VCaP (cell line): ENCODE data around the gene SLC6A3.
"Not testable (repeated sequence)": the region's sequence is repeated elsewhere in the genome, so short reads cannot be mapped to it uniquely, and the experiment has no call there.

ENCODE experiments used
- H3K27ac ChIP-seq: fragments of 450-650 bp; 2 replicates; pipeline ENCODE4 v1.5.1; 2017
- TF ChIP-seq, protein P1 (sequence below): fragments of 450-650 bp; conservative IDR thresholded peaks from 2 replicates; pipeline ENCODE4 v1.5.1; 2017; ENCODE audit warnings: mild to moderate bottlenecking, moderate library complexity

The SLC6A3 gene

DNA sequence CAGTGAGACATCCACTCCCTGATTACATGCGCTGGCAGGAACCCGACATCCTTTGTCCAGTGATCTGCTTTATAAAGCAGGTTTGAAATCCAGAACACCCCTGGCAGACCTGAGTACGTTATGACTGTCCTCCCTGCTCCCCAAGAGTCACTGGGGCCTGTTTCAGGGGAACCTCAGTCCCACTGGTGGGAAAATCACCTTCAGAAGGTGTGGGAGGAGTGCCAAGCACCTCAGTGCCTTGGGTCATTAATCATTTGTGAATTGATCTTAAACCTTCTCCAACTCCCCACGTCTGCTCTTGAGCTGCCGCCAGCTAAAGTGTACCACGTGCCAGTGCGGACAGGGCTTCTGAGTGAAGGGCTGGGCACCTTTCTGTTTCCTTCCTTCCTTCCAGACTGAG, 16.2 kb downstream of the SLC6A3 start:
- H3K27ac ChIP-seq, result peak overlapping the region; percentile 72
- TF ChIP-seq, protein P1, sequence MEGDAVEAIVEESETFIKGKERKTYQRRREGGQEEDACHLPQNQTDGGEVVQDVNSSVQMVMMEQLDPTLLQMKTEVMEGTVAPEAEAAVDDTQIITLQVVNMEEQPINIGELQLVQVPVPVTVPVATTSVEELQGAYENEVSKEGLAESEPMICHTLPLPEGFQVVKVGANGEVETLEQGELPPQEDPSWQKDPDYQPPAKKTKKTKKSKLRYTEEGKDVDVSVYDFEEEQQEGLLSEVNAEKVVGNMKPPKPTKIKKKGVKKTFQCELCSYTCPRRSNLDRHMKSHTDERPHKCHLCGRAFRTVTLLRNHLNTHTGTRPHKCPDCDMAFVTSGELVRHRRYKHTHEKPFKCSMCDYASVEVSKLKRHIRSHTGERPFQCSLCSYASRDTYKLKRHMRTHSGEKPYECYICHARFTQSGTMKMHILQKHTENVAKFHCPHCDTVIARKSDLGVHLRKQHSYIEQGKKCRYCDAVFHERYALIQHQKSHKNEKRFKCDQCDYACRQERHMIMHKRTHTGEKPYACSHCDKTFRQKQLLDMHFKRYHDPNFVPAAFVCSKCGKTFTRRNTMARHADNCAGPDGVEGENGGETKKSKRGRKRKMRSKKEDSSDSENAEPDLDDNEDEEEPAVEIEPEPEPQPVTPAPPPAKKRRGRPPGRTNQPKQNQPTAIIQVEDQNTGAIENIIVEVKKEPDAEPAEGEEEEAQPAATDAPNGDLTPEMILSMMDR, result no peak

DNA sequence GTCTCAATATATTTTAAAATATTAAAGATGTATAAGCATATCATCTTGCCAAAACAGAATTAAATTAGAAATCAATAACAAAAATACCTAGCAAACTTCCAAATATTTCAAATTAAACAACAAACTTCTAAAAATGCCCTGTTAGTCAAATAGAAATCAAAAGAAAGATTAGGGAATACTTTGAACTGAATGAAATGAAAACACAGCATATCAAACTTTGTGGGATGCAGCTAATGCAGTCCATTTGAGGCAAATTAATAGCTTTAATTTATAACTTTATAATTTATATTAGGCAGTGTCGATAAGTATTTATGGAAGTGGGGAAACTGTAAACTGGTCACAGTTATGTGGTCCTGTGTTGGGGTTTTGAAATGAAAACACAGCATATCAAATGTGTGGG, 17.1 kb downstream of the SLC6A3 start:
- peak overlapping the region; percentile 72; the same call in 1 of the 2 replicates for H3K27ac ChIP-seq
- TF ChIP-seq, protein P1, result no peak

DNA sequence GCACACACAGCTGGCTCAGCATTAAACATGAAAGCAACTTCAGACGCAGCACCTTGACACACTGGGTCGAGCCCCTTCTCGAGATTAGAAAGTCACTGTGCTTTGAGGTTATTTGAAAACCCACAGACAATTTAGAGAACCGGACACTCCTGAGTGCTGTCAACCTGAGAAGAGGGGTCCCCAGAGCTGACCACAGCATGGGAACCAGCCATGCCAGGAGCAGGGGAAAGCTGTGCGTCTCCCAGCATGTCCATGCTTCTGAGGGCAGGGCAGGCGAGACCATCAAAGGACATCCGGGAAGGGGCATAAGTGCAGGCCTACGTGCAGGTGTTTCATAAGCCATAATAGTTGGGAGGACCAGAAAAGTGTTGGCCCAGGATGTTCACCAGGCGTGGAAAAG, 20.5 kb downstream of the SLC6A3 start:
- no peak overlapping the region for H3K27ac ChIP-seq
- TF ChIP-seq, protein P1, result no peak

DNA sequence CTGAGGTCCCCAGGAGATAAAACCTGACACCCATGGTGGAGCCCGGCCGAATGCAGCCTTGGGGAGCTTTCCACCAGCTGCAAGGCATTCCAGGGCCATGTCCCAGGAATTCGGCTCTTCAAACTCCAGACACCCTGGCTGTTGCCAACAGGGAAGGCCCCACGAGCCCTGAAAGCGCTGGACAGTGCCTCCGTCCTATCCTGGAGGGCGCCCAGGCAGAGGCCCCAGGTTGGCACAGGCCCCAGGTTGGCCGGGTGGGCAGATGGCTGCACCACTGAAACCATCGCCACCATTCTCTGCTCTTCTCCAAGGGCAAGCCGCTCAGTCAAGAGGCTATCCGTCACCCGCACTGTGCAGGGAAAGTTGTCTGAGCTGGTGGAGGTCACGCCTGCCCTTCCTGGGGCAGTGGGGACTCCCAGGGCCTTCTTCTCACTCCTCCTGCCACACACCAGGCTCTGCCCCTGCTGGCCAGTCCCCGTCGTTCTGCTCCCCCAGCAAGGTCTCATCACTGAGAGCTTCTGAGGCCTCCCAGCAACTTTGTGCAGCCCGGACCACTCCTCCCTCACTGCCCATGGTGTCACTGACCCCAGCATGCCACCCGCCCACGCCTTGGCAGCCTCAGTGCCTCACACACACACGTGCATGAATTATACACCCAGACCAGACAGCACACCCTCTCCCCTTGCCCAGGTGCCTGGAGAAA, 21.2 kb downstream of the SLC6A3 start:
- H3K27ac ChIP-seq, result no peak overlapping the region
- TF ChIP-seq, protein P1, result no peak

DNA sequence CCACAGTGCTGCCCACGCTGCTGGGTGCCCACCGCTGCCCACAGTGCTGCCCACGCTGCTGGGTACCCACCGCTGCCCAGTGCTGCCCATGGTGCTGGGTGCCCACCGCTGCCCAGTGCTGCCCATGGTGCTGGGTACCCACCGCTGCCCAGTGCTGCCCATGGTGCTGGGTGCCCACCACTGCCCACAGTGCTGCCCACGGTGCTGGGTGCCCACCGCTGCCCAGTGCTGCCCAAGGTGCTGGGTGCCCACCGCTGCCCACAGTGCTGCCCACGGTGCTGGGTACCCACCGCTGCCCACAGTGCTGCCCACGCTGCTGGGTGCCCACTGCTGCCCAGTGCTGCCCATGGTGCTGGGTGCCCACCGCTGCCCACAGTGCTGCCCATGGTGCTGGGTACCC, 22.7 kb downstream of the SLC6A3 start:
- not testable (repeated sequence) for H3K27ac ChIP-seq

DNA sequence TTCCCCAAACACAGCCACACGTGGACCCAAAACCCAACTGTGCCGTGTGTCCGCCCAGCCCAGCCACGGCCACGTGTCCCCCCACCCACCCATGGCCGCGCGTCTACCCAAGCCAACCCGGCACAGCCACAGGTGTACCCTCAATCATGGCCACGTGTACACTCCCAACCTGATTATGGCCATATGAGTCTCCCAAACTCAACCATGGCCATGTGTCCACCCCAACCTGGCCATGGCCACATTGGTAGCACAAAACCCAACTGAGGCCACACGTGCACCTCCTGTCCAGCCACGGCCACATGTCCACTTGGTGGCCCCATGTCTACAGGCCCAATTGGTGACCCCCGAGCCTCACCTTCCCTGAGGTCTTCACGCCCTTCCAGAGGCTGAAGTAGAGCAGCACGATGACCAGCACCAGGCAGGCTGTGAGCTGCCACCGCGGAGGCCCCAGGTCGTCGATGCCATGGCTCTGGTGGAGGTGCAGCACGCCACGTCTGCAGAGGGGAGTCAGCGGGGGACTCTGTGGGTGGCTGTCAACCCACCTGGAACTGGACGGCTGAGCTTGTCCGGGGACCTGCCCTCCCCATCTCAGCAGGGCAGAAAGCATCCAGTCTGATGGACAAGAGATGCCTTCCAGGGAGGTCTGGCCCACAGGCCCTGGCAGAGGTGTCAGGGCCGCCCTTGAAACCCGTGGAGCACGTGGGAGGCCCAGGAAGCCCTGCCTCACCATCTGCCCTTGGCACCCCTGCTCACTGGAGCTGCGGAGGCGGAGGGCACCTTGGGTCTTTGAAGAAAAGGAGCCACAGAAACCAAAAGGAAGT, 23.5 kb downstream of the SLC6A3 start:
- TF ChIP-seq, protein P1, result no peak
- no peak overlapping the region for H3K27ac ChIP-seq

DNA sequence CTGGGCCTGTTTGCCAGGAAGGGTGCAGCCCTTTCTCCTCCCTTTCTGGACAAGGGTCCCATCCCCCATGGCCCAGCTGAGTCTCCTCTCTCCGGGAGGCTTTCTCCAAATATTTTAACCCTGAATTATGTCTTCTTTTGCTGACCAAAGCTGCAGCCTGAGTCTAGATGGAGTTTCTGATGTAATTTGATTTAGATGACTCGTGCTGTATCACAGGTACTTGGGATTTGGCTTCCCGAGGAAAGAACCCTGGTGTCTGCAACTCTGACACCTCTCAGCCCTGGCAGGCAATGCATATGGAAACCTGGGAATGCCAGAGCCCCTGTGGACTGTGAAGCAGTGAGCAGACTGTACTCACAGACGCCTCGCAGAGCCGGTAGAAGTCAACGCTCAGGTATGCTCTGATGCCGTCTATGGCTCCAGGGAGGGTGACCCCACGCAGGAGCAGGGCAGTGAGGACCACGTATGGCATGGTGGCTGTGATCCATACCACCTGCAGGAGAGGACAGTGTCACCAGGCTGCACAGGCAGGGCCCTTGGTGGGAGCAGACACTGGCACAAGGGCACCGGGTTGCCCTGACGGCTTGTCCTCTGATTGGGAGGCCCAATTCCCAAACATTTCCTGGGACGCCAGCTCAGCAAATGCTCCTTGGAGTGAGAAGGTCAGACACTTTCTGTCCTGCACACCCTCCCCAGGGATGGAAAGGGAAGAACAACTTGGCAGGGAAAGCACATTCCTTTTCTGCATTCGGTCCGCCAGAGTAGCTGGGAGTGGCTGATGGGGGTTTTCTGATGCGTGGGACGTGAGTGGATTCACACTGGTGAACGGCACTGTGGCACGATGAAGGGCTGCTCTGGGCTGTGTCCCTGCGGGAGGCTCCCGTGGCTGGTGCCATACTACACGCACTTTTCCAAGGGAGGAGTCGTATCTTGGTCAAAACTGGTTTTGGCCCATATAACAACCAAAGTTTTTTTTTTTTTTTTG, 24.7 kb downstream of the SLC6A3 start:
- no peak overlapping the region for H3K27ac ChIP-seq
- TF ChIP-seq, protein P1, result no peak
